Endodermal cell (in vitro differentiated cells): ENCODE data around the gene MPEG1. TPM values are rescaled to one million over a fixed set of nuclear protein-coding genes. Genes with fewer than 3 reads are reported as not detected.

ENCODE experiments used
- DNase-seq: peaks from one replicate; pipeline ENCODE4 v3.0.0-alpha.2; 2017
- H3K27ac ChIP-seq: 2 replicates; pipeline ENCODE4 v1.5.1; 2013; ENCODE audit warnings: mild to moderate bottlenecking, low read depth, low read length, moderate library complexity
- H3K27me3 ChIP-seq: 2 replicates; pipeline ENCODE4 v1.6.1; 2013; ENCODE audit warnings: mild to moderate bottlenecking, low read length, moderate library complexity; ENCODE audit not compliant: insufficient read depth, control insufficient read depth, poor library complexity, severe bottlenecking
- H3K36me3 ChIP-seq: 2 replicates; pipeline ENCODE4 v1.7.0; 2013; ENCODE audit warnings: mild to moderate bottlenecking, low read length, moderate library complexity; ENCODE audit not compliant: control insufficient read depth, insufficient read depth
- H3K4me1 ChIP-seq: one replicate; pipeline ENCODE4 v1.7.0; 2013; ENCODE audit warnings: low read length; ENCODE audit not compliant: control insufficient read depth, insufficient read depth
- H3K4me3 ChIP-seq: 2 replicates; pipeline ENCODE4 v1.5.1; 2013; ENCODE audit warnings: mild to moderate bottlenecking, low read length, moderate library complexity
- H3K9ac ChIP-seq: 2 replicates; pipeline ENCODE4 v1.6.1; 2013; ENCODE audit warnings: mild to moderate bottlenecking, low read length, moderate library complexity; ENCODE audit not compliant: poor library complexity, severe bottlenecking; ENCODE audit errors: extremely low read depth
- H3K9me3 ChIP-seq: 2 replicates; pipeline ENCODE4 v1.6.1; 2013; ENCODE audit warnings: mild to moderate bottlenecking, low read length, moderate library complexity; ENCODE audit not compliant: control insufficient read depth
- H3K27ac Mint-ChIP-seq: 2 replicates; pipeline ENCODE4 v1.8.0; 2020; ENCODE audit warnings: mixed read lengths
- H3K27me3 Mint-ChIP-seq: 2 replicates; pipeline ENCODE4 v1.8.0; 2021; ENCODE audit warnings: mild to moderate bottlenecking, mixed read lengths; ENCODE audit not compliant: insufficient read depth
- H3K36me3 Mint-ChIP-seq: 2 replicates; pipeline ENCODE4 v1.8.0; 2020; ENCODE audit warnings: low read depth, mixed read lengths
- H3K4me1 Mint-ChIP-seq: 2 replicates; pipeline ENCODE4 v1.8.0; 2020; ENCODE audit warnings: mixed read lengths
- H3K4me3 Mint-ChIP-seq: 2 replicates; pipeline ENCODE4 v1.8.0; 2020; ENCODE audit warnings: mild to moderate bottlenecking, moderate library complexity, mixed read lengths
- H3K9me3 Mint-ChIP-seq: 2 replicates; pipeline ENCODE4 v1.8.0; 2020; ENCODE audit warnings: mild to moderate bottlenecking, mixed read lengths
- WGBS, 2 experiments: methylation state at CpG; one replicate each; pipeline versions ENCODE4 v1.1.5 to v1.1.7; 2013; ENCODE audit warnings: missing lambda C conversion rate in 2 of 2, mixed read lengths in 1 of 2; ENCODE audit not compliant: insufficient coverage in 1 of 2, insufficient read length in 1 of 2; 5-methylcytosine and 5-hydroxymethylcytosine counted together
- total RNA-seq, 2 donors: library from RNA; stranded (reverse); fragmentation: NEBNext Ultra II Directional in 1 of 2; extraction: Animal tissue kit (Norgen Biotek cat#: 25700) in 1 of 2; gene quantifications; 2 replicates in 1 of 2; 3 replicates in 1 of 2; pipeline ENCODE4 v1.2.1, GENCODE V29; 2021
- TF ChIP-seq, protein P1 (sequence below): fragments of 200-600 bp; sonication (generic); conservative IDR thresholded peaks from 2 replicates; pipeline ENCODE4 v1.5.0; 2021; ENCODE audit warnings: antibody characterized with exemption, mild to moderate bottlenecking

The MPEG1 gene
- total RNA-seq, 2 donors from 2014 or later = not detected

DNA sequence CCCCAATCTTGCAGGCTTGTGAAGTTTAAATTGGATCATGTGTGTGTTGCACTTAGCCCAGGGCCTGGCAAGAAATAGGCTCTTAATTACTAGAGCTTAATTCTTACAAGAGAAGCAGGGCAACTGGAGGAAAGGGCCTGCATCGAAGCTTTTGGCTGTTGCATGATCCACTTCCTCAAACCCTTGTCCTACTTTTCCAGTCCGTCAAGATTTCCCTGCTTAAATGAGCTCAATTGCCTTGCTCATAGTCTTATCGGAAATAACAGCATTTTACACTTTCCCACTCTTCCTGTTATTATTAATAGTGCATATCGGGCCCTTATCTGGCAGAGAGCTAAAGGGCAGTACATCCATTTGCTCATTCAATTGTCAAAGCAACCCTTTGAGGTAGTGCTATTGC, 22.7 kb downstream of the MPEG1 start:
- peaks cover 55% of the 10 kb centered on the region for H3K36me3 Mint-ChIP-seq
- TF ChIP-seq, protein P1, sequence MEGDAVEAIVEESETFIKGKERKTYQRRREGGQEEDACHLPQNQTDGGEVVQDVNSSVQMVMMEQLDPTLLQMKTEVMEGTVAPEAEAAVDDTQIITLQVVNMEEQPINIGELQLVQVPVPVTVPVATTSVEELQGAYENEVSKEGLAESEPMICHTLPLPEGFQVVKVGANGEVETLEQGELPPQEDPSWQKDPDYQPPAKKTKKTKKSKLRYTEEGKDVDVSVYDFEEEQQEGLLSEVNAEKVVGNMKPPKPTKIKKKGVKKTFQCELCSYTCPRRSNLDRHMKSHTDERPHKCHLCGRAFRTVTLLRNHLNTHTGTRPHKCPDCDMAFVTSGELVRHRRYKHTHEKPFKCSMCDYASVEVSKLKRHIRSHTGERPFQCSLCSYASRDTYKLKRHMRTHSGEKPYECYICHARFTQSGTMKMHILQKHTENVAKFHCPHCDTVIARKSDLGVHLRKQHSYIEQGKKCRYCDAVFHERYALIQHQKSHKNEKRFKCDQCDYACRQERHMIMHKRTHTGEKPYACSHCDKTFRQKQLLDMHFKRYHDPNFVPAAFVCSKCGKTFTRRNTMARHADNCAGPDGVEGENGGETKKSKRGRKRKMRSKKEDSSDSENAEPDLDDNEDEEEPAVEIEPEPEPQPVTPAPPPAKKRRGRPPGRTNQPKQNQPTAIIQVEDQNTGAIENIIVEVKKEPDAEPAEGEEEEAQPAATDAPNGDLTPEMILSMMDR = no peak
- H3K4me1 Mint-ChIP-seq = peaks cover 7% of the 10 kb centered on the region
- no peak overlapping the region for H3K27ac Mint-ChIP-seq
- H3K9me3 ChIP-seq = no peaks in the 10 kb centered on the region
- no peak overlapping the region for H3K4me3 ChIP-seq
- H3K9ac ChIP-seq = no peak overlapping the region
- H3K27ac ChIP-seq = no peak overlapping the region
- no peaks in the 10 kb centered on the region for H3K27me3 Mint-ChIP-seq
- no peak for DNase-seq
- no peaks in the 10 kb centered on the region for H3K9me3 Mint-ChIP-seq
- no peaks in the 10 kb centered on the region for H3K27me3 ChIP-seq
- 86 to 91% methylated on average over 4 of the region's 4 CpGs for WGBS, 2 experiments
- H3K36me3 ChIP-seq = peaks cover 86% of the 10 kb centered on the region
- no peaks in the 10 kb centered on the region for H3K4me1 ChIP-seq
- H3K4me3 Mint-ChIP-seq = no peak overlapping the region

DNA sequence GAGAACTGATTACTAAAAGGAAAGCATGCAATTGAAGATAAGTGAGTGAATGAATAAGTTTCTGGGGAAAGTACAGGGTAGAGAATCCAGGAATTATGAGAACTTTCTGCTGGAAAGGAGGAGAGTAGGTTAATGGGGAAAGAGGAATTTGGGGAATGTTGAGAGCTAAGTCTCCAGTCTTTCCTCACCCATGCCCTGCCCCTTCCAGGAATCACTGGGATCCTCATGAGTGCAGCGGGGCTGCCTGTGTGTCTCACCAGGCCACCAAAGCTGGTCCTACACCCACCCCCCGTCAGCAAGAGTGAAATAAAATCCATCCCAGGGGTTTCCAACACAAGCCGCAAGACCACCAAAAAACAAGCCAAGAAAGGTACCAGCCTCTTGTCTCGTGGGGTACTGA, 23.8 kb downstream of the MPEG1 start:
- no peak overlapping the region for H3K9ac ChIP-seq
- H3K36me3 Mint-ChIP-seq = peaks cover 46% of the 10 kb centered on the region
- WGBS, 2 experiments = 90 to 95% methylated on average over 2 to 4 of the region's 4 CpGs
- no peak overlapping the region for H3K4me3 Mint-ChIP-seq
- H3K4me3 ChIP-seq = no peak overlapping the region
- peaks cover 7% of the 10 kb centered on the region for H3K4me1 Mint-ChIP-seq
- H3K27me3 Mint-ChIP-seq = no peaks in the 10 kb centered on the region
- TF ChIP-seq, protein P1 = no peak
- no peak overlapping the region for H3K27ac ChIP-seq
- no peaks in the 10 kb centered on the region for H3K9me3 ChIP-seq
- peaks cover 85% of the 10 kb centered on the region for H3K36me3 ChIP-seq
- H3K27ac Mint-ChIP-seq = no peak overlapping the region
- no peaks in the 10 kb centered on the region for H3K27me3 ChIP-seq
- no peak for DNase-seq
- H3K9me3 Mint-ChIP-seq = no peaks in the 10 kb centered on the region
- no peaks in the 10 kb centered on the region for H3K4me1 ChIP-seq

DNA sequence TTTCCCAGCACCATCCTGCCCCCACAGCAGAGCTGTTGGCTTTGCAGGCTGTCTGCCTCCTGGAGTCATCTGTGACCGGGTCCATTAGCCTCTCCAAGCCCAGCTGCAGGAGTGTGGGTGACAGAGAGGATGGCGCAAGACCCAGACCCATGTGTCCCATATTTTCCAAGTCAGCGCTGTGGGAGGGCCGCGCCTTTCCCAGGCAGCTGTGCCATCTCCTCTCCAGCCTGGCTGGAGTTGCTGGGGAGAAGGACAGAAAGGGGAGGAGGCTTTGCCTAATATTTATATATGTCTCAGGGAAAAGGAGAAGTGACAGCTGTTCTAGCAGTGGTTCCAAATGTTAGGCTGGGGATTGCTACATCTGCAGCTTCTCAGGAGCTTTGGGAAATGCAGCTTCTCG, 25.1 kb downstream of the MPEG1 start:
- peaks cover 44% of the 10 kb centered on the region for H3K36me3 Mint-ChIP-seq
- no peaks in the 10 kb centered on the region for H3K4me1 ChIP-seq
- TF ChIP-seq, protein P1 = no peak
- DNase-seq = no peak
- no peak overlapping the region for H3K4me3 Mint-ChIP-seq
- H3K9ac ChIP-seq = no peak overlapping the region
- peaks cover 85% of the 10 kb centered on the region for H3K36me3 ChIP-seq
- peaks cover 7% of the 10 kb centered on the region for H3K4me1 Mint-ChIP-seq
- H3K9me3 Mint-ChIP-seq = no peaks in the 10 kb centered on the region
- no peak overlapping the region for H3K27ac ChIP-seq
- 95% methylated on average over 6 of the region's 6 CpGs; no CpG with 5 or more reads in 1 of the 2 experiments for WGBS, 2 experiments
- H3K27me3 Mint-ChIP-seq = no peaks in the 10 kb centered on the region
- no peak overlapping the region for H3K4me3 ChIP-seq
- no peaks in the 10 kb centered on the region for H3K27me3 ChIP-seq
- no peaks in the 10 kb centered on the region for H3K9me3 ChIP-seq
- H3K27ac Mint-ChIP-seq = no peak overlapping the region
